ENCODE measurements around the gene CDC42EP2. TPM values are rescaled to one million over a fixed set of nuclear protein-coding genes. Genes with fewer than 3 reads are reported as not detected.
A peak's percentile ranks its signal among the peaks of the same experiment; 100 is the strongest.

The CDC42EP2 gene
- total RNA-seq, 3 donors from 2014 or later = 11.3 to 20.8 (median 13.4) TPM

DNA sequence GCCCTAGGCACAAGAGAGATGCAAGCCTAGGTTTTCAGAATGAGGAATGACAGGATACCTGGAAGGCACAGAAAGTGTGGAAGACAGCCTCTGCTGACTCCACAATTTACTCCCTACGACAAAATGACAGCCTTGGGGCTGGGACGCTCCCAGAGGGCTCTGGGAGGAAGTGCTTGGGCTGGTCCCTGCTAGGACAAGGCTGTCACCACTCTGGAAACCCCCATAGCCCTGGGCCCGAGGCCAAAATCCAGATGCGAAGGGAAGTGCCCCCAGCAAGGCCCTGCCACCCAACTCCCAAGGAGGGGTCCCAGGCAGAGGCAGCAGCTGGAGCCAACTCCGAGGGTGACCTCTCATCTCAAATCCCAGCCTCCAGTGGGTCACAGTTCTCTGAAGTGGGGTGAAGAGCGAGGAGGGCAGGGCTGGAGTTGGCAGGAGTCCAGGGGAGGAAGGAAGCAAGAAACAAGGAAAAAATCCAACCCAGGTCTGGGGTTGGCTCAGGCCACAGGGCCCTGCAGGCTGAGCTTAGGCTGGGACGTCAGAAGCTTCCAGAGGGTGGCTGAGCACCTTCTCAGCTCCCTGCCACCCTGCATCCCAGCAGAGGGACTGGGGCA is 6.3 kb upstream of the CDC42EP2 start:
- peak overlapping the region; percentile 42 to 74 for H3K27ac ChIP-seq
- DNase-seq (ENCODE audit: low spot score in 2 of 2) = no peak
- H3K4me3 ChIP-seq = no peak overlapping the region
- H3K36me3 ChIP-seq = no peaks in the 10 kb centered on the region
- H3K27me3 ChIP-seq = no peaks in the 10 kb centered on the region
- H3K9me3 ChIP-seq = no peaks in the 10 kb centered on the region
- intact Hi-C loops (cut with DNase I; ENCODE audit: low total_unique reads) = no loop called here
- TF ChIP-seq POLR2AphosphoS5 (IDR thresholded peaks at IDR 0.05) (no peak), POLR2A (IDR thresholded peaks at IDR 0.05) (no peak)
- TF ChIP-seq, protein P1, sequence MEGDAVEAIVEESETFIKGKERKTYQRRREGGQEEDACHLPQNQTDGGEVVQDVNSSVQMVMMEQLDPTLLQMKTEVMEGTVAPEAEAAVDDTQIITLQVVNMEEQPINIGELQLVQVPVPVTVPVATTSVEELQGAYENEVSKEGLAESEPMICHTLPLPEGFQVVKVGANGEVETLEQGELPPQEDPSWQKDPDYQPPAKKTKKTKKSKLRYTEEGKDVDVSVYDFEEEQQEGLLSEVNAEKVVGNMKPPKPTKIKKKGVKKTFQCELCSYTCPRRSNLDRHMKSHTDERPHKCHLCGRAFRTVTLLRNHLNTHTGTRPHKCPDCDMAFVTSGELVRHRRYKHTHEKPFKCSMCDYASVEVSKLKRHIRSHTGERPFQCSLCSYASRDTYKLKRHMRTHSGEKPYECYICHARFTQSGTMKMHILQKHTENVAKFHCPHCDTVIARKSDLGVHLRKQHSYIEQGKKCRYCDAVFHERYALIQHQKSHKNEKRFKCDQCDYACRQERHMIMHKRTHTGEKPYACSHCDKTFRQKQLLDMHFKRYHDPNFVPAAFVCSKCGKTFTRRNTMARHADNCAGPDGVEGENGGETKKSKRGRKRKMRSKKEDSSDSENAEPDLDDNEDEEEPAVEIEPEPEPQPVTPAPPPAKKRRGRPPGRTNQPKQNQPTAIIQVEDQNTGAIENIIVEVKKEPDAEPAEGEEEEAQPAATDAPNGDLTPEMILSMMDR (IDR thresholded peaks at IDR 0.05) = no peak
- peaks cover 0 to 3% of the 10 kb centered on the region in 2 donors for H3K4me1 ChIP-seq

DNA sequence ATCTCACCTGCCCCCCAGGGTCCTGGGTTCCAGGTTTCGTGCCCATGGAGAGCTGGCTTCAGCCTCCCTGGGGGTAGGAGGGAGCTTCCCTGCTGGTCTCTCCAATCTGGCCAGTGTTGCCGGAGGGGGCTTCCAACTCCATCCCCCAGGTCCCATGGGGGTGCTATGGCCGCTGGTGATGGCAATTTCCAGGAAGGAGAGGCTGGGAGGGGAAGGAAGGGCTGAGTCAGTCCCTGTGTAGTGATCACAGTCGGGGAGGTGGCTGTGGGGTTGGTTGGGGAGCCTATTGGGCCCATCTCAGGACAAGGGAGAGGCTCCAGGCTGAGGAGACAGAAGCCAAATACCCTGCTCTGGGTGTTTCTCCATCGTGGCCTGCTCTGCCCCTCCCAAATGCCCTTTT is 5.7 kb upstream of the CDC42EP2 start:
- intact Hi-C loops (cut with DNase I; ENCODE audit: low total_unique reads) = no loop called here
- H3K27me3 ChIP-seq = no peaks in the 10 kb centered on the region
- DNase-seq (ENCODE audit: low spot score in 2 of 2) = no peak
- peaks cover 0 to 3% of the 10 kb centered on the region in 2 donors for H3K4me1 ChIP-seq
- no peak for TF ChIP-seq POLR2A (IDR thresholded peaks at IDR 0.05)
- TF ChIP-seq, protein P1 (IDR thresholded peaks at IDR 0.05) = no peak
- peak in 1 of 3 donors; percentile 65 for TF ChIP-seq POLR2AphosphoS5 (IDR thresholded peaks at IDR 0.05)
- no peaks in the 10 kb centered on the region for H3K36me3 ChIP-seq
- peak overlapping the region; percentile 42 to 74 for H3K27ac ChIP-seq
- no peak overlapping the region for H3K4me3 ChIP-seq
- no peaks in the 10 kb centered on the region for H3K9me3 ChIP-seq

DNA sequence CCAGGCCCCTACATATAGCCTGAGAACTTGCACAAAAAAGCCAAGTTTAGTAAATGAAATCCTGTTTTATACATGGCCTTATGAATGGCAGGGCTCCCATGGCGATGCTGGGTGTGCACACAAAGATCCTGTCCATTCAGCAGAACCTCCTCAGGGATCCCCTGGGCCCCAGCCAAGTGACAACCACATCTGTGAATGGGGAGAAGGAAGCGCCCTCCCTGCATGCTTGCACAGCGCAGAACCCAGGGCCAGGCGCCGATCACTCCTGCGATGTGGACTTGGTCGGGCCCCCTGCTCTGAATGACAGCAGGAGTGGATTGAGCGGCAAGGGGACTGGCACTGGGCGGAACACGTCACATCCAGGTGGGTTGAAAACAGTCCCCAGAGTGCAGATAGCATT is 4.5 kb upstream of the CDC42EP2 start:
- no peaks in the 10 kb centered on the region for H3K27me3 ChIP-seq
- no peak for DNase-seq (ENCODE audit: low spot score in 2 of 2)
- no peaks in the 10 kb centered on the region for H3K36me3 ChIP-seq
- intact Hi-C loops (cut with DNase I; ENCODE audit: low total_unique reads) = no loop called here
- H3K4me1 ChIP-seq = peaks cover 0 to 3% of the 10 kb centered on the region in 2 donors
- H3K4me3 ChIP-seq = no peak overlapping the region
- peak overlapping the region in 1 of 2 donors; percentile 58 for H3K27ac ChIP-seq
- TF ChIP-seq POLR2AphosphoS5 (IDR thresholded peaks at IDR 0.05) = no peak
- TF ChIP-seq POLR2A (IDR thresholded peaks at IDR 0.05) = no peak
- TF ChIP-seq, protein P1 (IDR thresholded peaks at IDR 0.05) = no peak
- no peaks in the 10 kb centered on the region for H3K9me3 ChIP-seq

DNA sequence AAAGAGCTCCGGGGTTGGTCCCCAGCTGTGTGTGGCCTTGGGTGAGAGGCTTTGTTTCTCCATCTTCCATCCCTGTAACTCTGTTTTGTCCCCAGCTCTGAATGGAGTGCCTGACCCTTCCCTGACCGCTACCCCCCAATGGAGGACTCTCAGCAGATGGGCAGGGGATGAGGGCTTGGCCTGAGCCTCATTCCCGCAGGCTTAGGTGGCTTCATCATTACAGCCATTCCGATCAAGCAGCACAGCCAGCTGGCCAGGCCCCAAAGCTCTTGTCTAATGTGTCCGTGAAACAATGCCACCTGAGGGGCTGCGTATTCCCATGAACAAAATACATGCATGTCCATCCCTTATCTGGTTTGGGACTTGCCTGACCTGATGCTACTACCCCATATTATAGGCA is 3.9 kb upstream of the CDC42EP2 start:
- peak overlapping the region in 1 of 2 donors; percentile 58 for H3K27ac ChIP-seq
- H3K9me3 ChIP-seq = no peaks in the 10 kb centered on the region
- no peaks in the 10 kb centered on the region for H3K27me3 ChIP-seq
- peaks cover 1 to 3% of the 10 kb centered on the region in 2 donors for H3K4me1 ChIP-seq
- DNase-seq (ENCODE audit: low spot score in 2 of 2) = no peak
- TF ChIP-seq, protein P1 (IDR thresholded peaks at IDR 0.05) = no peak
- TF ChIP-seq POLR2AphosphoS5 (IDR thresholded peaks at IDR 0.05) (no peak), POLR2A (IDR thresholded peaks at IDR 0.05) (no peak)
- no peaks in the 10 kb centered on the region for H3K36me3 ChIP-seq
- intact Hi-C loops (cut with DNase I; ENCODE audit: low total_unique reads) = no loop called here
- no peak overlapping the region for H3K4me3 ChIP-seq

DNA sequence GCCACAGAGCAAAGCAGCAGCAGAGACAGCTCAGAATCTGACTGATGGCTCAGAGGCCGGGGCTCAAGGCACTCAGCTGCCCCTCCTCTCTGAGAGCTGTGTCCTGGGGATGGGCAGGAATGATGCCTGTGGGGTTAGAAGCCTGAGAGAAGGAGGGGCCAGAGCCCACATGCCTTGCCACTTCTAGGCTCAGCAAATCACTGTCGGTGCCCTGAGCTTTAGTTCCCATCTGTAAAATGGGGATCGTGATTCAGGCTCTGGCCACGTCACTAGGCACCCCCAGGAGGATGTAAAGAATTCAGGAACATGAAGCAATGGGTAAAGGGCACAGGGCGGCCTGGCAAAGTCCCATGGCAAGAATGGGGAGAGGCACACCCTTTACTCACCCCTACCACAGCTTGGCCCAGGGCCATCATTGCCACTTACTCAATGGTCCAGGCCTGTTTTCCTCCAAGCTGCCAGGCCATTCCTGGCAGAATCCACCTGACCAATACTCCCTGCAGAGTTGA is 3.4 kb upstream of the CDC42EP2 start:
- no peaks in the 10 kb centered on the region for H3K27me3 ChIP-seq
- no peak overlapping the region for H3K4me3 ChIP-seq
- no peaks in the 10 kb centered on the region for H3K36me3 ChIP-seq
- H3K4me1 ChIP-seq = peaks cover 3 to 5% of the 10 kb centered on the region in 2 donors
- peak overlapping the region in 1 of 2 donors; percentile 58 for H3K27ac ChIP-seq
- TF ChIP-seq POLR2A (IDR thresholded peaks at IDR 0.05) = no peak
- TF ChIP-seq POLR2AphosphoS5 (IDR thresholded peaks at IDR 0.05) = no peak
- TF ChIP-seq, protein P1 (IDR thresholded peaks at IDR 0.05) = no peak
- no peaks in the 10 kb centered on the region for H3K9me3 ChIP-seq
- intact Hi-C loops (cut with DNase I; ENCODE audit: low total_unique reads) = no loop called here
- no peak for DNase-seq (ENCODE audit: low spot score in 2 of 2)
